ENCODE data around the gene MCRIP1. TPM values are rescaled to one million over a fixed set of nuclear protein-coding genes. Genes with fewer than 3 reads are reported as not detected.

The MCRIP1 gene
- polyA plus RNA-seq, 1 donor (not counting 4 experiments of a cell fraction or from before 2014, with no cell fraction given) = 17.7 TPM

GRCh38 chr17:81871387-81872230 lies 38.5 kb upstream of the MCRIP1 start:
- peaks cover 8% of the 10 kb centered on the region for H4K20me1 ChIP-seq (ENCODE audit: control insufficient read depth, extremely low read depth, insufficient read depth, low read length)
- H3K27ac ChIP-seq (ENCODE audit: control insufficient read depth, insufficient read depth, low read length) = peak overlapping the region; percentile 94
- H3K4me3 ChIP-seq (ENCODE audit: control insufficient read depth in 2 of 3, extremely low read depth in 1 of 3, insufficient read depth in 2 of 3, low read depth in 1 of 3, low read length in 3 of 3) = peak overlapping the region; percentile 41 to 75 (median 67)
- H2AFZ ChIP-seq (ENCODE audit: control insufficient read depth, low read length) = peak overlapping the region; percentile 88
- FAIRE-seq (no peak), DNase-seq (ENCODE audit: low read depth, low spot score) (no peak)
- H3K36me3 ChIP-seq (ENCODE audit: control insufficient read depth in 2 of 2, extremely low read depth in 1 of 2, insufficient read depth in 2 of 2, low read length in 2 of 2) = peaks cover 4 to 19% of the 10 kb centered on the region in 2 experiments
- no peaks in the 10 kb centered on the region for H3K9me3 ChIP-seq (ENCODE audit: control insufficient read depth, low read depth, low read length)
- dilution Hi-C loops (cut with MboI; ENCODE audit: extremely low pct_ligation_motif_present, low sequenced_read_pairs) = no loop called here
- peak overlapping the region; percentile 97 for H3K9ac ChIP-seq (ENCODE audit: control insufficient read depth, extremely low read depth, insufficient read depth, low read length)
- no peaks in the 10 kb centered on the region for H3K27me3 ChIP-seq (ENCODE audit: control insufficient read depth, extremely low read depth, insufficient read depth, low read length)
- peaks cover 27% of the 10 kb centered on the region for H3K79me2 ChIP-seq (ENCODE audit: control insufficient read depth, insufficient read depth, low read length)
- H3K4me2 ChIP-seq (ENCODE audit: control insufficient read depth, extremely low read depth, insufficient read depth, low read depth, low read length) = peak overlapping the region; percentile 91
- TF ChIP-seq CTCF (optimal IDR thresholded peaks at IDR 0.05 in 1 of 3, IDR thresholded peaks at IDR 0.05 in 1 of 3, conservative IDR thresholded peaks at IDR 0.05 in 1 of 3; ENCODE audit: extremely low read depth in 1 of 3, insufficient read depth in 2 of 3, low read length in 3 of 3) (peak in 2 of 3 experiments; percentile 15 to 59), EZH2 (IDR thresholded peaks at IDR 0.05; ENCODE audit: low read length) (no peak)
- peaks cover 30% of the 10 kb centered on the region for H3K4me1 ChIP-seq (ENCODE audit: control insufficient read depth, extremely low read depth, insufficient read depth, low read length)
- H3K9me1 ChIP-seq (ENCODE audit: control insufficient read depth, extremely low read depth, insufficient read depth, low read length) = peaks cover 3% of the 10 kb centered on the region

DNA sequence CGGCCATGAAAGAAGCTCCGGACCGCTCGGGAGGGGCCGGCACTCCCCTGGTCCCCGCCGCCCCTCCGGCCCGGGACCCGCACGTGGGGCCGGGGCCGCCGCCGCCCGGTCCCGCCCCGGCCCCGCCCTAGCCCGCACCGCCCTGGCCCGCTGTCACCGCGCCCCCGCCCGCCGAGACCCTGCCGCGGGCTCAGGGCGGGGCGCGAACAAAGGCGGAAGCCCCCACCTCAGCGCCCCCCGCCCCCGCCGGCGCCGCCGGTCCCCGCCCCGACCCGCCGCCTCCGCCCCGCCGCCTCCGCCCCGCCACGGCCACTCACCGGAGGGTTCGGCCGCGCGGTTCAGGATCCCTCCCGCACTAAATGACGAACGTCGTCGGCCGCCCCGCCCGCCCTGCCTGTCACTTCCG lies 37.9 kb upstream of the MCRIP1 start, which contains the start of gene ARHGDIA:
ARHGDIA (minus strand) TSS at position 357 of the 406 bp plus-strand sequence. CDS start 1,407 bp downstream, outside the sequence.
- H3K4me3 ChIP-seq (ENCODE audit: control insufficient read depth in 2 of 3, extremely low read depth in 1 of 3, insufficient read depth in 2 of 3, low read depth in 1 of 3, low read length in 3 of 3) = peak within 1 kb of the TSS; percentile 79 to 94 (median 91)
- TF ChIP-seq CTCF (optimal IDR thresholded peaks at IDR 0.05 in 1 of 3, IDR thresholded peaks at IDR 0.05 in 1 of 3, conservative IDR thresholded peaks at IDR 0.05 in 1 of 3; ENCODE audit: extremely low read depth in 1 of 3, insufficient read depth in 2 of 3, low read length in 3 of 3) = no peak
- H3K36me3 ChIP-seq (ENCODE audit: control insufficient read depth in 2 of 2, extremely low read depth in 1 of 2, insufficient read depth in 2 of 2, low read length in 2 of 2) = peaks cover 6 to 16% of the 10 kb centered on the region in 2 experiments
- peak within 1 kb of the TSS; percentile 94 for H3K27ac ChIP-seq (ENCODE audit: control insufficient read depth, insufficient read depth, low read length)
- H3K27me3 ChIP-seq (ENCODE audit: control insufficient read depth, extremely low read depth, insufficient read depth, low read length) = no peaks in the 10 kb centered on the region
- peak within 1 kb of the TSS; percentile 94 for H3K4me2 ChIP-seq (ENCODE audit: control insufficient read depth, extremely low read depth, insufficient read depth, low read depth, low read length)
- peaks cover 27% of the 10 kb centered on the region for H3K79me2 ChIP-seq (ENCODE audit: control insufficient read depth, insufficient read depth, low read length)
- peaks cover 8% of the 10 kb centered on the region for H4K20me1 ChIP-seq (ENCODE audit: control insufficient read depth, extremely low read depth, insufficient read depth, low read length)
- H3K9me1 ChIP-seq (ENCODE audit: control insufficient read depth, extremely low read depth, insufficient read depth, low read length) = peaks cover 3% of the 10 kb centered on the region
- FAIRE-seq (no peak), DNase-seq (ENCODE audit: low read depth, low spot score) (no peak)
- dilution Hi-C loops (cut with MboI; ENCODE audit: extremely low pct_ligation_motif_present, low sequenced_read_pairs) = no loop called here
- no peaks in the 10 kb centered on the region for H3K9me3 ChIP-seq (ENCODE audit: control insufficient read depth, low read depth, low read length)
- H2AFZ ChIP-seq (ENCODE audit: control insufficient read depth, low read length) = peak within 1 kb of the TSS; percentile 88
- H3K4me1 ChIP-seq (ENCODE audit: control insufficient read depth, extremely low read depth, insufficient read depth, low read length) = peaks cover 30% of the 10 kb centered on the region
- H3K9ac ChIP-seq (ENCODE audit: control insufficient read depth, extremely low read depth, insufficient read depth, low read length) = peak within 1 kb of the TSS; percentile 97
